ENCODE data around the gene GNA12. TPM values are rescaled to one million over a fixed set of nuclear protein-coding genes. Genes with fewer than 3 reads are reported as not detected.
A peak's percentile ranks its signal among the peaks of the same experiment; 100 is the strongest.

GNA12 gene
- total RNA-seq, 2 donors from 2014 or later, result 26.3 to 38.8 TPM

GRCh38 chr7:2798669-2799068 lies 45.4 kb downstream of the GNA12 start:
- Histone ChIP-seq H3K9me3 (no peaks in the 10 kb centered on the region), H3K27ac (no peak overlapping the region), H3K36me3 (peaks cover 13% of the 10 kb centered on the region), H3K4me3 (no peak overlapping the region), H3K4me1 (peaks cover 0 to 59% of the 10 kb centered on the region in 2 donors), H3K27me3 (no peaks in the 10 kb centered on the region)
- no peak for TF ChIP-seq CTCF (IDR thresholded peaks at IDR 0.05)
- DNase-seq (ENCODE audit: low spot score), result no peak

GRCh38 chr7:2796358-2797352 lies 47.5 kb downstream of the GNA12 start:
- no peaks in the 10 kb centered on the region for H3K27me3 ChIP-seq
- H3K27ac ChIP-seq, result peak overlapping the region; percentile 63 to 86
- H3K9me3 ChIP-seq, result no peaks in the 10 kb centered on the region
- H3K4me1 ChIP-seq, result peaks cover 0 to 39% of the 10 kb centered on the region in 2 donors
- peak; percentile 96 for DNase-seq (ENCODE audit: low spot score)
- H3K36me3 ChIP-seq, result peaks cover 27% of the 10 kb centered on the region
- H3K4me3 ChIP-seq, result no peak overlapping the region
- TF ChIP-seq CTCF (IDR thresholded peaks at IDR 0.05), result no peak

- Histone ChIP-seq H3K4me3 (no peak overlapping the region), H3K36me3 (peaks cover 34% of the 10 kb centered on the region), H3K9me3 (no peaks in the 10 kb centered on the region), H3K4me1 (peaks cover 0 to 32% of the 10 kb centered on the region in 2 donors), H3K27ac (peak overlapping the region; percentile 63 to 86), H3K27me3 (no peaks in the 10 kb centered on the region)
- DNase-seq (ENCODE audit: low spot score), result peak; percentile 57
- no peak for TF ChIP-seq CTCF (IDR thresholded peaks at IDR 0.05)
Observed at GRCh38 chr7:2795906-2796305, 48.2 kb downstream of the GNA12 start.

GRCh38 chr7:2794836-2795636 lies 49.1 kb downstream of the GNA12 start:
- peak overlapping the region in 1 of 2 donors; percentile 86 for H3K27ac ChIP-seq
- H3K9me3 ChIP-seq, result no peaks in the 10 kb centered on the region
- peaks cover 34% of the 10 kb centered on the region for H3K36me3 ChIP-seq

More at GRCh38 chr7:2794836-2795636, 49.1 kb downstream of the GNA12 start:
- no peak for TF ChIP-seq CTCF (IDR thresholded peaks at IDR 0.05)
- Histone ChIP-seq H3K27me3 (no peaks in the 10 kb centered on the region), H3K4me1 (peaks cover 0 to 23% of the 10 kb centered on the region in 2 donors), H3K4me3 (no peak overlapping the region)
- peak; percentile 57 for DNase-seq (ENCODE audit: low spot score)

Measured in right atrium auricular region (tissue), 2 donors.